Right renal pelvis (tissue), 4 donors: ENCODE data around the gene SYT6. TPM values are rescaled to one million over a fixed set of nuclear protein-coding genes. Genes with fewer than 3 reads are reported as not detected.

ENCODE experiments used
- DNase-seq, 4 donors: peaks; one replicate each; pipeline ENCODE4 v3.0.0-alpha.2; 2013; ENCODE audit warnings: low read depth in 4 of 4, low spot score in 3 of 4, missing footprints in 1 of 4
- polyA plus RNA-seq, 4 donors: library from polyadenylated mRNA; unstranded; fragments of 120-200 nt; gene quantifications; one replicate each; pipeline ENCODE4 v1.2.1, GENCODE V29; 2013; ENCODE audit not compliant: insufficient read length in 4 of 4

Gene SYT6, protein sequence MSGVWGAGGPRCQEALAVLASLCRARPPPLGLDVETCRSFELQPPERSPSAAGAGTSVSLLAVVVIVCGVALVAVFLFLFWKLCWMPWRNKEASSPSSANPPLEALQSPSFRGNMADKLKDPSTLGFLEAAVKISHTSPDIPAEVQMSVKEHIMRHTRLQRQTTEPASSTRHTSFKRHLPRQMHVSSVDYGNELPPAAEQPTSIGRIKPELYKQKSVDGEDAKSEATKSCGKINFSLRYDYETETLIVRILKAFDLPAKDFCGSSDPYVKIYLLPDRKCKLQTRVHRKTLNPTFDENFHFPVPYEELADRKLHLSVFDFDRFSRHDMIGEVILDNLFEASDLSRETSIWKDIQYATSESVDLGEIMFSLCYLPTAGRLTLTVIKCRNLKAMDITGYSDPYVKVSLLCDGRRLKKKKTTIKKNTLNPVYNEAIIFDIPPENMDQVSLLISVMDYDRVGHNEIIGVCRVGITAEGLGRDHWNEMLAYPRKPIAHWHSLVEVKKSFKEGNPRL
- 1 to 10 TPM; 1.3 to 1.7 (median 1.5) TPM for polyA plus RNA-seq

DNA sequence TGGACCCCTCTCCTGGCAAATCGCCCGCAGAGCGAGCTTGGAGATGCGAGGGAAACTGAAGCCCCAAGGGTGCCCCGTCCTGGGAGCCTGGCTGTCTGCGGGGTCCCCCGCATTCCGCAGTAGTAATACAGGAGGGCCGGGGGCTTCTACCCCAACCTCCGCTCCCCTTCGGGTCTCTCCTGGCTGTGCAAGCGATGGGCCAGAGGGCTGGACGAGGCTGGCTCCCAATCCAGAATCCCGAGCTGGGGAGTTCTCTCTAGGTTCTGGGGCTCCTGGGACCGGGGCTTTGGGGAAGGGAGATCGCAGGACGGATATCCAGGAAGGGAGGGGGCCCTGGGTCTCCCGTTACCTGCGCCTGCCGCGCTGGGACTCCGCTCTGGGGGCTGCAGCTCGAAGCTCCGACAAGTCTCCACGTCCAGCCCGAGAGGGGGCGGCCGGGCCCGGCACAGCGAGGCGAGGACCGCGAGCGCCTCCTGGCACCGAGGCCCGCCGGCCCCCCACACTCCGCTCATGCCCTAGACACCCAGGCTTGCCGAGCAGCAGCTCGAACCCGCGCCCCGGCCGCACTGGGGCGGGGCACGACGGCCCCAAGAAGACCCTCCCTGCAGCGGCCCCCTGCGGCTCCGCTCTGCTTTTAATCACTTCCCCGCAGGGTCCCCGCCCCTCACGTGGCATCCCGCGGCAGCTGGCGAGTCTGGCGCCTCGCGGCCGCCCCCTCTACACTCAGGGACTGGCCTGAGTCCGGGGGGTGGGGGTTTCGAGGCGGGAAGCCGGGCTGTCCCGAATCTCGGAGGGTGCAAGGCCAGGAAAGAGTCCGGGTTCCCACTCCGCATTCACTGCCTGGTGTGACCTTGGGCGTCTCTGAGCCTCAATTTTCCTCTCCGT, at the start of gene SYT6:
Gene SYT6 (minus strand): TSS at position 609 of the 885 bp plus-strand sequence. CDS start 97 bp downstream, at position 512.
- DNase-seq = no peak

- DNase-seq = no peak
Measured at GRCh38 chr1:114201486-114201885, 47.8 kb upstream of the SYT6 start.

- no peak for DNase-seq
Measured at GRCh38 chr1:114199017-114199594, 45.4 kb upstream of the SYT6 start.

DNA sequence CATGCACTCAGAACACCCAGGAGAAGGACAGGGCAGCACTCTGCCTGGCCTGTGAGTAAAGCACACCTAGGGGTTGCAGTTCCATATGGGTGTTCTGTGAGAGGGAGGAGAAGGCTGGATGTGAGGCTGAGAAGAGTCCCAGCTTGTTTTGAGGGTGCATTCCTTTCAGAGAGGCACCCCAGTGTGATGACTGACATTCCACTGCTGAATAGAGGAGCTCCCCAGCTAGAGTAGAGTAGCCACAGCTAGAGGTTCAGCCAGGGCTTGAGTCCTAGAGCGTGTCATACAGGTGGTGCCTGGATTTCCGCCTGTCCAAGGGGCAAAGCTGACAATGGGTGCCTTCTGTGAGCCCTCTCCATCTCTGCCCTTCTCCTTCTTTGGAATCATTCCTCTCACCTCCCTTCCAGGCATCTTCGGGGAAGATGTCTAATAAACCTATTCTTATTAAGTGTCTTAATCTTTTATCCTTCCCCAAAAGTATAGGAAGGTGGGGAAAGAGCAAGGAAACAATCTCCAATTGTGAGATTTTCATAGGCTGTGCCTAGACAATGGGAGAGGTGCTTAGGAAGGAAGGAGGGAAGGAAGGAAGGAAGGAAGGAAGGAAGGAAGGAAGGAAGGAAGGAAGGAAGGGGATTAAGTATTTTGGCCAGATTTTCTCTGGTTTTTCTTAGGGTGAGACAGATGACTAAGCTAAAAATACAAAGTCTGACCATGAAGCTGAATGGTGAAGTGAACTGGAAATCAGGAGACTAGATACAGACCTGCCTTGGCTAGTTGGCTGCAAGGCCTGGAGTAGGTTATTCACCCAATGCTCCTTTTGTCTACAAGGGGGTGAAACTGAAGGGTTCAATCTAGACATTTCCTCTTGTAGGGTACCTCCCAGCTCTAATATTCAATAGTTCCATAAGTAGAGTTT, 43.6 kb upstream of the SYT6 start:
- DNase-seq = no peak

DNA sequence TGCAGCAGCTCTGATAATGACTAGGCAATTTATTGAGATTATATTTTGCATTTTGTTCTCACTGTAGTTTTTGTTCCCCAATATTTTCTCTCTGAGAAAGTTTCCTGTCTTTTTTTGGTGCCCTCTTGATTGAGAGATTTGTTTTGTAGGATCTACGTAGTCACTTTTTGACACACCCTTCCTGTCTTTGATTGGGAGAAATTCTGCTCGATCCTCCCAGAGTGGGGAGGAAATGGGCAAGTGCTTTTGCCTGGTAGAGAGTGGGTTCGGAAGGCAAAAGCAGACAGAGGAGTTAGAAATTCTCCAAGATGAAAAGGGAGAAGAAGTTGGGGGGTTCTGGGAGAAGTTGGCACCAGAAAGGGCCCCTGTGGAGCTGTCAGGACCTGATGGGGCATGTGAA, 42.1 kb upstream of the SYT6 start:
- no peak for DNase-seq

- no peak for DNase-seq
Measured at GRCh38 chr1:114192328-114192727, 38.7 kb upstream of the SYT6 start.

GRCh38 chr1:114189398-114189797, 35.7 kb upstream of the SYT6 start:
- DNase-seq = no peak

- no peak for DNase-seq
Measured at GRCh38 chr1:114181356-114181755, 27.7 kb upstream of the SYT6 start.

GRCh38 chr1:114180742-114181141, 27.1 kb upstream of the SYT6 start:
- no peak for DNase-seq

- no peak for DNase-seq
Measured at GRCh38 chr1:114178936-114179335, 25.3 kb upstream of the SYT6 start.

DNA sequence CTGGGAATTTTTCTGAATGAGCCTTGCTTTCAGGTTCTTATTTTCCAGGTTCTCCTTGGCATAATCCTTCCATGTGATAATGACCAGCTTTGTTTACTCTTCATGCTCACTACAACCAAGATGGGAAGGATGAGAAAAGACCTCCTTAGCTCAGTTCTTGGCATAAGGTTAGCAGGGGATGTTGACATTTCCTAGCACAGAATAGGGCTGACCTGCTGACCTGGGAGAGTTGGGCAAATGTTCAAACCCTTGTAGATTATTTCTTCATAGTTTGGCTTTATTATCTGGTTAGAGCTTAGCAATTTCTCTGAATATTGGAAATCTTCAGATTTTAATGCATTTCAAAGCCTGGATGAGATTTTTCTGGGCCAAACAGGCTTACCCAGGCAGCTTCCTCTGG, 23.6 kb upstream of the SYT6 start:
- DNase-seq = no peak

GRCh38 chr1:114176366-114176765, 22.7 kb upstream of the SYT6 start:
- DNase-seq = no peak

DNA sequence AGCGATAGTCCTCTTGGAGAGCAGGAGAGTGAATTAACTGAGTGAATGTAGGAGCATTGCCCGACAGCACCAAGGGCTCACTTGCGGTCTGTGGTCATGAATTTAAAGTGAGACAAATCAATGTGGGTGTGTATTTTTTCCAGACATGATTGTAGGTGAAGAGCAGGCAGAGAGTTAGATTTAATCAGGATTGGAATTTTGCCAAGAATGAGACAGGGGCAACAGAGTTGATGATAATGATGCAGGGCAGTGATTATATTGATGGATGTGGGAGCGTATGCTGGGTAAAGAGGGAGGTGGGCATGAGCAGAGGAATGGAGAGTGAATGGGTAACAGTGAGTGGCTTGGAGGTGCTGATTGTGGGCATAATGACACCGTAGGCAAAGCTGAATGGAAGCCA, 20.0 kb upstream of the SYT6 start:
- DNase-seq = no peak

DNA sequence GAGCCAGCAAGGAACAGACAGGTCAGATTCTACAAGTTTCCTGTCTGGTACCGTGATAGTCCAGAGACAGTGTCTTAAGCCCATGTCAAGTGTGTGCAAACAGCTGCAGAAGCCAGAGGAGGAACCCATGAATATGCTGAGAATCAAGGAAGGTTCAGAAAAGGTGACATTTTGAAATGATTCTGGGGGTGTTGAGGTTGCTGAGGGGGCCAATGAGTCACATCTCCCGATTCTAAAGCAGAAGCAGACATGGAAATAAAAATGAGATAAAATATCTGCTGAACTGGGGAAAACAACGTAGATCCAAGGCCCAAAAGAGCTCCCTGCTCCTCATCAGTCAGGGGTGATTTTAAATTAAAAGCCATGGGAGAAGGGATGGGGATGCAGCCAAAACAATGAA, 15.8 kb upstream of the SYT6 start:
- DNase-seq = no peak

DNA sequence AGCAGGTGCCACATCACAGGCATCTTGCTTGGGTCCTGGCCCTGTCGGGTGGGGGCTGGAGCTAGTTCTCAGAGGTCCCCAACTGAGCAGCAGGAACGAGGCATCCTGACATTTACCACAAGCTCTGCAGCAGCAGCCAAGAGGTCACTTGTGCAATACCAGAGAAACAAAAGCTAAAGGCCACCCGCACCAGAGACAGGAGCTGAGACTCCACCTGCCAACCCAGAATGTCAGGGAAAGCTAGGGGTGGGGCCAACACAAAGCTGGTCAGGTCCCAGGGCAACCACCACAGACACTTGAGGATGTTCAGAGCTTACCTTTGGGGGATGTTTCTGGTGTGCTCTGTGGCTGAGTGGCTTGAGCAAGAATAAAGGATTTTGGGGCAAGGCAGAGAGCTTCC, 13.6 kb upstream of the SYT6 start:
- no peak for DNase-seq

DNA sequence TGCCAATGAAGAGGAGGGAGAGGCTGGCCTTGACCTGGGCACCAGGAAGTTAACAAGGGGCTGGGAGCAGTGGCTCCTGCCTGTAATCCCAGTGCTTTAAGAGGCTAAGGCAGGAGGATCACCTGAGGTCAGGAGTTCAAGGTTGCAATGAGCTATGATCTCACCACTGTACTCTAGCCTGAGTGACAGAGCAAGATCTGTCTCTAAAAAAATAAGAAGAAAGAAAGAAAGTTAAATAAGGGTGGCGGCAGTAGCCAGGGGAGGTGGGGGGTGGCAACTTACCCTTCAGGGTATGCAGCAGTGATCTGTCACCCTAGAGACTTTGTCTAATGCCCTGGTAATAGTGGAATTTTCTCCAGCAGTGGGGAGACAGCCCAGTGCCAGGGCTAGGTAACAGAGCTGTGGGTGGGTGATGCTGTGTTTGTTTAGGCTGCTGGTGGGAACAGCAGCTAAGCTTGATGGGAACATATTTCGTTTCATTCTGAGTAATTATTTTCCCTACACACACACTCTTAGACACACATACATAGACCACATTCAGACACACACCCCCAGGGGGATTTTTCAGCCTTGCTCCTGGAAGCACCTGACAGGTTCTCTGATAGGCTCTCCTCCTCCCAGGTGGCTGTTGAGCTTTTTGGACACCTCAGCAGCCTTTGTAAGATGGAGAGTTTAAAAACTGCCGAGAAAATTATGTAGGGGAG, 11.3 kb upstream of the SYT6 start:
- no peak for DNase-seq

DNA sequence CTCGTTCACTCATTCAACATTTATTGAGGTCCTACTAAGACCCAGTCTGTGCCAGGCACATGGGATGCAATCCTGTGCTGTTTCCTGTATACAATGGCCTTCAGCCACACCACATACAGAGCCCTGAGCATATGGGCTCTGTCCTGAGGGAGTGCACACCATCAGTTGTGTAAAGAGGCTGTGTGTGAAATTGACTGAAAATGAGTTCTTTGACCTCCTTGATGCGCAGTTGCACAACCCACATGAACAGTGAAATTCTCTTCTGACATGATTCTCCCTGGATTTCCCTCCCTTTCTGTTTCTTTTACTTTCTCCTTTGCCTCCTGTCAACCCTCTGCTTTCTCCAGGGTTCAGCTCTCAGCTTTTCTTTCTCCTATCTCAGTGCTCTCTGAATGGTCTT, 6.3 kb upstream of the SYT6 start:
- no peak for DNase-seq

DNA sequence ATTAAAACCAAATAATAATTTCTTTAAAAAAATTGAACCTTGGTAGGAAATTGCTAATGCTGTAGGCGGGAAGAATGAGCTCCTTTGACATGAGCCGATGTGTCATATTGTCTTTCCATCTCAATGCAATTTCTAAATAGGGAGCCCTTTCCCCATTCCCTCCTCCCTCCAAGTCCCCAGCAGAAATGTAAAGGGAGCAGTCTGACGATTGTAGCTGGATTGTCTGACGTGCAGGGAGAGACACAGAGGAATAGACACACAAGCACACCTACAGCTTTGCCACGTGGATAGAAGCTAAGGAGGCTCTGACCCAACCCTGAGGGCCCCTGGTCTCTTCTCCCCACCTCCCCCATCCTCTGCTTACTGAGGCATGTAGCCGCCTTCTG, 3.6 kb upstream of the SYT6 start:
- no peak for DNase-seq

DNA sequence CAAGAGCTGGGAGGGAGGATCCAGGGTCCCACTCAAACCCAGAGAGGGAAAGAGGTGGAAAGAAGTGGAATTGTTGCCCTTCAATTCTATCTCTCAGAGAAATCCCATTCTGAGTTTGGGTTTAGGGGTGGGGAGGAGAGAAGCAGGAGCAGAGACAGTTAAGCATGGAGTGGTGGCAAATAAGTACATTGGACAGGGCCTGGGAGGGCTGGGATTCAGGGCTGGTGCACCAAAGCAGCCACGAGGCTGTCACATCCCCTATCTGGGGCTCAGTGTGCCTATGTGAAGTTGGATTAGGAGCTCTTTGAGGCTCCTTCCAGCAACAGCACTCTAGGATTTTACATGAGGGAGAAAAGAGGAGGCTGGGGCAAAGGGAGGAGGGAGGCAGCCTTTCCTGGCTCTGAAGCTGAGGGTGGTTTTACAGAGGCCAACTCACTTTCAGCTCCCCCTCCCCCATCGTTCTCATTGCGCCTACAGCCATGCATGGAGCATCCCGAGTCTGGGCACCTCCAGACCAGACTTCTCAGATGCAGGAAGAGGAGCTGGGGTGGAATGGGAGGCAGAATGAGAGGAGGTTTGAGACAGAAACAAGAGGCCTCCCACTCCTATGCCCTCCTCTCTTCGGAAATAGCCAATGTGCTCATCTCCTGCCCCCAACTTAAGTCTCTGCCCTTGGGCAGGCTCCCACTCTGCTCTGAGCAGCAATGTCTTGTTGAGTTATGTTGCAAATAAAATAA, 3.0 kb upstream of the SYT6 start:
- no peak for DNase-seq
